ENCODE data around the gene D2HGDH.
"Not testable (repeated sequence)": the region's sequence is repeated elsewhere in the genome, so short reads cannot be mapped to it uniquely, and the experiment has no call there.

Gene D2HGDH

DNA sequence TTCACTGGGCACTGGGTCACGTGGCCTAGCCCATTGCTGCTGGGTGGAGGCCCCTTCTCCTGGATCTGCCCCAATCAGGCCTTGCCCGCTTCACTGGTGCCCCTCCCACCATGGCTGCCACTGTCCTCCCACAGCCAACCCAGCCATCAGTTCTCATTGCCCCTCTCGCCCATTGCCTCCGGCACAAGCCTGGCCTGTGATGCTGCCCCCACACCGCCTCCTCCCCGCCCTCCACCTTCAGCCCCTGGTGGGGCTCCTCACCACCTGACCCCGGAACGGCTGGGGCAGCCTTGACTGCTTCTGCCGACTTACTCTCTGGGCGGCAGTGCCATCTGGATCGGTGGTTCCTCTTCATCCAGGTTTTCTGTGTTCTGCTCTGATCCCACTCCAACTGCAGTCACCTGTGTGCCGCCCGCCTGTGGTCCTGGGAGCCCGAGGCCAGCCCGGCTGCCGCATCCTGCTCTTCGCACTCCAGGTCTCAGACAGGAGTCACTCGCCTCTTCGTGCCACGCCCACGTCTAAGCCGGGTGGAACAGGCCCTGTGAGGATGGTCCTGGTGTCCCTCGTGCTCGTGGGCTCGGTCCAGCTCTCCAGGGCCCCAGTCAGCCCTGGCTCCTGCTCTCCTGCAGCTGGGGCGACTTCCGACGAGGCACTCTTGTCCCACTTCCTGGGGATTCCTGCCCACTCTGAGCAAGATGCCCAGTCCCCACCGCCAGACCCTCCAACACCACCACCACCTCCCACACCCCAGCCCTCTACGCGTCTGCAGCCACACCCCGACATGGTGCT, 14.2 kb downstream of the D2HGDH start:
- no peak for DNase-seq (ENCODE audit: low spot score)

DNA sequence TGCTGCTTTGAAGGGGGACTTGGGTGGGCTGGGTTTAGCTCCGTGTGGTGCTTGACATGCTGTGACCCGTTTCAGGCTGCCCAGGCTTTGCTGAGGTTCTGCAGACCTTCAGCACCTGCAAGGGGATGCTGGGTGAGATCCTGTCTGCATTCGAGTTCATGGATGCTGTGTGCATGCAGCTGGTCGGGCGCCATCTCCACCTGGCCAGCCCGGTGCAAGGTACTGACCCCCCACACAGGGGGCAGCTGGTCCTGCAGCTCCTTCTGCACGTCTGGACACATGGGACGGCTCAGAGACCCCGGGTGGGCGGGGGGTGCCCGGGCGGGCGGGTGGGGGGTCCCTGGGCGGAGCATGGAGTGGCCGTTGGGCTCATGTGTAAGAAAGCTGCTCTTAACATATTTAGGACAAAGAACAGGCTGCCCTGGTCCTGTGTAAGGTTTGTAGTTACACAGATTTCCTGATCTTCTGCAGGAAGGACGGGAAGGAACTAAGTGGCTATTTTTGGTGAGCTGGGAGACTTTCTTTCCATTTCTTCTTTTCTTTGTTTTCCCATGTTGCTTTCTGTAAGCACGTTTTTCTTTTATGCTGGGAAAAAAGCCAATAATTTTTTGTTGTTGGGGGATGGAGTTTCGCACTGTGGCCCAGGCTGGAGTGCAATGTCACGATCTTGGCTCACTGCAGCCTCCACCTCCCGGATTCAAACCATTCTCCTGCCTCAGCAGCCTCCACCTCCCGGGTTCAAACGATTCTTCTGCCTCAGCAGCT, 15.8 kb downstream of the D2HGDH start:
- DNase-seq (ENCODE audit: low spot score): no peak

DNA sequence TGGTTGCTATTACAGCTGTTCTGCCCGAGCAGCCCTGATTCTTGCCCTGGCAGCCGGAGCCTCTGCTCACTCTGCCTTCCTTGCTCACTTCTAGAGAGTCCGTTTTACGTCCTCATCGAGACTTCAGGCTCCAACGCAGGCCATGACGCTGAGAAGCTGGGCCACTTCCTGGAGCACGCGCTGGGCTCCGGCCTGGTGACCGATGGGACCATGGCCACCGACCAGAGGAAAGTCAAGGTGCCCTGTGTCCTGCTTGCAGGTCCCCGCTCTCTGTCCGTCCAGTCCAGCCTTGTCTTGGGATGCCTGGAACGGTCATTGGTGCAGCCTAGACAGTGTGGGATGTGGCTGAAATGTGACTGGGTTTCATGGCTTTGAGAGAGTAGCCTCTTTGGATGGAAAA, 16.7 kb downstream of the D2HGDH start:
- no peak for DNase-seq (ENCODE audit: low spot score)

DNA sequence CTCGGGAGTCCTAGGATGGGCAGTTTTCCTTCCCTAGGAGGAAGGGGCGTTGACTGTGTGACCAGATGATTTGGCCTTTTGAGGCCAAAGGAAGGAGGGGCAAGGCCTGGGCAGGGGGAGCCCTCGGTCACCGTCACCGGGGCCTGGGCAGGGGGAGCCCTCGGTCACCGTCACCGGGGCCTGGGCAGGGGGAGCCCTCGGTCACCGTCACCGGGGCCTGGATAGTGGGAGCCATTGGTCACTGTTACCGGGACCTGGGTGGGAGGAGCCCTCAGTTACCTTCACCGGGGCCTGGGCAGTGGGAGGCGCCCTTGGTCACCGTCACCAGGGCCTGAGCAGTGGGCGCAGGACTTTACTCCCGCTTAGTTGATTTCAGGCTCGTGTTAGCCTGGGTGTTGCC, 17.3 kb downstream of the D2HGDH start:
- peak; percentile 16 for DNase-seq (ENCODE audit: low spot score)

DNA sequence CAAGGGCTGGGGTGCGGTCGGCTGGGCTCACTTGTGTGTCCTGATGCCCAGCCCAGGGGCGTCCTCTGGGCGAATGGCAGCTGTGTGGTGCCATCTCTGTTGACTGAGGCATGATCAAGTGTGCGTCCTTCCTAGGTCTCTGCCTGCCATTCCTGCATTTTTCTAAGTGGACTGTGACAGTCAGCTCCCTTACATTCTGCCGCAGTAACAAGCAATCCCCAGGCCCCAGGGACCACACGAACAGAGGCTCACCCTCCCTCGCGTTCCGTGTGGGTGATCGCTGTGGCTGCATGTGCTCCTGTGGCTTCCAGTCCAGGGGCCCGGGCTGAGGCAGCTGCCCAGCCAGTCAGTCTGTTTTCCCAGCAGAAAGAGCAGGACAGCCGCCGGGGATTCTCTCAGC, 17.8 kb downstream of the D2HGDH start:
- DNase-seq (ENCODE audit: low spot score): no peak

DNA sequence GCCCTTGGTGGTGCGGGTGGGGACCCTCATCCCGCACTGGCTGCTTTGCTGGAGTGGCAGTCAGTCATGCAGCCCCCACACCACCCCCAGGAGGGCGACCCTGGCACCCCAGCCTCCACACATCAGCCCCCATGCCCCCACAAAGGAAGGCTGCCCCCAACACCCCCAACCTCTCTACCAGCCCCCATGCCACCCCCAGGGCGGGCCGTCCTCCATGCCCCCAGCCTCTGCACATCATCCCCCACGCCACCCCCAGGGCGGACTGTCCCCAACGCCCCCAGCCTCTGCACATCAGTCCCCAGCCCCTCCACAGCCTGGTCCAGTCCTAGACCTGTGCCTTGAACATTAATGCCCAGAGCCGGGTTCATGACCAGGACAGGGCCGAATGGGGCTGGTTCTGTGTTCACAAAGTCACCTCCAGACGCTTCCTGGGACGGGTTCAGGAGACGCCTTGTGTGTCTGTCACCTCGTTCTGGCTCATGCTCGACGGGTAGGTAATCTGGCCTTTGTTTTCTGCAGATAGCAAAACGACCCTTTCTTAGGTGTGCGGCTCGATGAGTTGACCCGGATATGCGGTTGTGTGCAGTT, 18.4 kb downstream of the D2HGDH start:
- peak; percentile 7 for DNase-seq (ENCODE audit: low spot score)

DNA sequence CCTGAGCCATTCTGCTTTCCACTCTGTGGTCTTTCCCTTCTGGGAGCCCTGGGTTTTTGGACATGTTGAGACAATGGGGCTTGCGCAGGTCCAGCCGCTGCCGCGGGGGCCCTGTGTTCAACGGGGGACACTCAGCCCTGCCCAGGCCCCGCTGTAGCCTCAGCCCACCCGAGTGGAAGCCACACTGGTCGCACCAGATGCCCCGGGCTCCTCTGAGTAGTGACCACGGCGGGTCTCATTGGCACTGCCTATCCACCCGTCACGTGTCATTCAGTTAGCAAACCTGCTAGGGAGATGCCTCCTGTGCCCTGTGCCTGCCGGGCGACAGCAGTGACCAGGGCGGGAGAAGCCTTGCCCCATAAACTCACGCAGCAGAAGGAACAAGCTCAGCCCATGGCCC, 19.1 kb downstream of the D2HGDH start:
- no peak for DNase-seq (ENCODE audit: low spot score)

DNA sequence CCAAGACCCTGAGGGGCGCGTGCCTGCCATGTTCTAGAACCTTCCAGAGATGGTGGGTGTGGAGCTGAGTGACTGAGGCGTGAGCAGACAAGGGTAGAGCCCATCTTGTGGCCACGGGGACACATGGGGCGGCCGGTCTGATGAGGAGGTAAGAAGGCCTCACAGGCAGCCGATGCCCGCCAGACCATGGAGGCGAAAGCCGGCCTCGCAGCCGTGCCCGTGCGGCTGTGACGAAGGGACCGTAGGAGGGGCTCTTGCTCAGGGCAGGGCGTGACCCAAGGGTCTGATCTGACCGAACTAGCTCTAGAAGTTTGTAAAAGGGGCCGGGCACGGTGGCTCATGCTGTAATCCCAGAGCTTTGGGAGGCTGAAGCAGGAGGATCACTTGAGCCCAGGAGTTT, 19.6 kb downstream of the D2HGDH start:
- no peak for DNase-seq (ENCODE audit: low spot score)

DNA sequence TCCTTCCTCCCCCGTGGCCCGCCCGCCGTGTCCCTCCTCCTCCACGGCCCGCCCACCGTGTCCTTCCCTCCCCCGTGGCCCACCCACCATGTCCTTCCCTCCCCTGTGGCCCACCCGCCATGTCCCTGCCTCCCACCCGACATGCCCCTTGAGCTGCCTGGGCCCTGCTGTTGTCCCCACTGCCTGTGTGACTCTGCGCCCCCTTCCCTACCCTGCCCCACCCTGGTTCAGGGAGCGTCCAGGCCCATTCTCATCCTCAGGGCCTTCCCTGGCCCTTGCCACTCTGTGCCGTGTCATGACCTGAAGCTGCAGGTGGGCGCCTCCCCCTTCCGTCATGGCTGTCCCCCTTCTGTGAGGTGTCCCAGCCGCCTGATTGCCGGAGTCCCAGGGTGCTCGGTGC, 20.7 kb downstream of the D2HGDH start:
- DNase-seq (ENCODE audit: low spot score): peak; percentile 14

DNA sequence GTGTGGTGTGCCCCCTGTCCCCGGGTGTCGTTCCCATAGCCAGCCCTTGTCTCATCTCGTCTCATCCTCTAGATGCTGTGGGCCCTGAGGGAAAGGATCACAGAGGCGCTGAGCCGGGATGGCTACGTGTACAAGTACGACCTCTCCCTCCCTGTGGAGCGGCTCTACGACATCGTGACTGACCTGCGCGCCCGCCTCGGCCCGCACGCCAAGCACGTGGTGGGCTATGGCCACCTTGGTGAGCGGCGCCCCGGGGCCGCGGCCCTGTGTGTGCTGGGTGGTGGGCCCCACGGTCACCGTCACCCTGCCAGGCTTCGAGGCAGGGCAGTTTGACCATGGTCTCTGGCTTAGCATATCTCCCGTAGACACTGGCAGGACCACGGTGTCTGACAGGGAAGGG, 21.3 kb downstream of the D2HGDH start:
- no peak for DNase-seq (ENCODE audit: low spot score)

DNA sequence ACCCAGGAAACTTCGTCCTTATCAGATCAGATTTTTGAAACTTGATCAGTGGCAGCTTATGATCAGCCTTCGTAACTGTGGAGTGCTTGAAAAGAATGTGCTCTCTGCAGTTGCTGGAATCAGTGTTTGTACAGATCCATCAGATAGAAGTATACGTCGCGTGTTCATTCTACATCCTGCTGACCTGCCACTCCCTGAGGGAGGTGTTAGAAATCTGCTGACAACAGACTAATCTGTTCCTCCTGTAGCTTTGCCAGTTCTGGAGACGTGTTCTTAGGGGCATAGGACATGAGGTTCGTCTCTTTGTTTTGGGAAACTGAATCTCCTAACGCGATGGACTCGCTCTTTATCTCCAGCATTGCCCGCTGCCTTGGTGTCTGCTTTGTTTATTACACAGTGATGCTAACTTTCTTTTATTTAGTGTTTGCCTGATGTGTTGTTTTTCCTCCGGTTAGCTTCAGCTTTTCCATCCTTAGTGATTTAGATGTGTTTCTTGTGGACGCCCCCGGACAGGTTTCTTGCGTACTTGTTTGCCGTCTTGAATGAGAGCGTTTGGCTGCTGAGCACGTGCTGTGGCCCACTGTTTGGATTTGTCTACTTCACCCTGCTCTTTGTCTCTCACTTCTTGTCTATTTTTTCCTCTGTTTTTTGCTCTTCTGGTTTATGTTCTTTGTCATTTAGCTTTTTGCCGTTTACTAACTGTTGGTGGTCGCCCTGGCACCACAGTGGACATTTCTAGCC, 24.8 kb downstream of the D2HGDH start:
- DNase-seq (ENCODE audit: low spot score): no peak

DNA sequence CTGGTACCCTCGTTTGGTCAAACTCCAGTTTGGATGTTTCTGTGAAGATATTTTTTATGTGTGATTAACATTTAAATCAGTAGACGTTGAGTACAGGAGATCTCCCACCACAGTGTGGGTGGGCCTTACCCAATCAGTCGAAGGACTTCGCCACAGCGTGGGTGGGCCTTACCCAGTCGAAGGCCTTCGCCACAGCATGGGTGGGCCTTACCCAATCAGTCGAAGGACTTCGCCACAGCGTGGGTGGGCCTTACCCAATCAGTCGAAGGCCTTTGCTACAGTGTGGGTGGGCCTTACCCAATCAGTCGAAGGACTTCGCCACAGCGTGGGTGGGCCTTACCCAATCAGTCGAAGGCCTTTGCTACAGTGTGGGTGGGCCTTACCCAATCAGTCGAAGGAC, 25.5 kb downstream of the D2HGDH start:
- DNase-seq (ENCODE audit: low spot score): not testable (repeated sequence)

DNA sequence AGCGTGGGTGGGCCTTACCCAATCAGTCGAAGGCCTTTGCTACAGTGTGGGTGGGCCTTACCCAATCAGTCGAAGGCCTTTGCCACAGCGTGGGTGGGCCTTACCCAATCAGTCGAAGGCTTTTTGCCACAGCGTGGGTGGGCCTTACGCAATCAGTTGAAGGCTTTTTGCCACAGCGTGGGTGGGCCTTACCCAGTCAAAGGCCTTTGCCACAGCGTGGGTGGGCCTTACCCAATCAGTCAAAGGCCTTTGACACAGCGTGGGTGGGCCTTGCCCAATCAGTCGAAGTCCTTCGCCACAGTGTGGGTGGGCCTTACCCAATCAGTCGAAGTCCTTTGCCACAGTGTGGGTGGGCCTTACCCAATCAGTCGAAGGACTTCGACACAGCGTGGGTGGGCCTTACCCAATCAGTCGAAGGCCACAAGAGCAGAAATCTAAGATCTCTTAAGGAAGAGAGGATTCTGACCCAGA, 25.9 kb downstream of the D2HGDH start:
- DNase-seq (ENCODE audit: low spot score): no peak

DNA sequence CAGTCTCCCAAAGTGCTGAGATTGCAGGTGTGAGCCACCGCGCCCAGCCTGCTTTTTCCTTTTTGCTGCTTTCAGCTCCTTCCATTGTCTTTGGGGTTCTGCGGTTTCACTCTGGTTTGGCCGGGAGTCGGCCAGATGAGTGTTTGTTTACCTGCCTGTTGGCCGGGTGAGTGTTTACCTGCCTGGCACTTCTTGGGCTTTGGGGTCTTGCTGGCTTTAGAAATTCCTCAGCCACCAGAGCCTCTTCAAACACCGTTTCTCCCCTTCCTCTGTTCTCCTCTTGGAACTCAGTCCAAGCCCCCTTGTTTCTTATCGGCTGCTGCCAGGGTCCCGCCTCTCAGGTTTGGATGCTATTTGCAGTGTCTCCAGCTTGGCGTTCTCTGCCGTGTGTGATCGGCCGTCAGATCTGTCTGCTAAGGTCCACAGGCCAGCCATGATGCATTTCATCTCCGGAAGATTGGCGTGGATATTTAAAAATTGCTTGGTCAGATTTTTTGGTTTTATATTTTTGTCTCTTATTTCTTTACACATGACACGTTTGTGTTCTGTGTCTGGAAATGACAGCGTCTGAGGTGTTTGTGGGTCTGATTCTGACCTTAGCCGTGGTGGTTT, 28.0 kb downstream of the D2HGDH start:
- DNase-seq (ENCODE audit: low spot score): peak; percentile 4

DNA sequence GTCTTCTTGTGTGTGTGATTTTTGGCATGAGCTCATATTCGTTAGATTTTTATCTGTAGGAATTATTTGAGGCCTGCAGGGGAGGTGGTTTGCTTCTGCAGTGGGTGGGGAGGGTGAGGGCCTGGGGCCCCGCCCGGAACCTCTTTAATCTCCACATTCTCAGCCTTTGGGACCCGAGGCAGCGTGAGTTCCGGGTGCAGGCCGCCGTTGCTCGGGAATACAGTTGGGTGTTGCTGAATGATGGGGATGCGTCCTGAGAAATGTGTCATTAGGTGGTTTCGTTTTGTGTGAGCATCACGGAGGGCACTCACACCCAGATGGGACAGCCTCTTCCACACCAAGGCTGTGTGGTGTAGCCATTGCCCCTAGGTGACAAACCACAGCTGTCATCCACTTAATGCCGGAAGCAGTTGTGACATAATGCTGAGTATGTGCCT, 28.5 kb downstream of the D2HGDH start:
- DNase-seq (ENCODE audit: low spot score): peak; percentile 3

DNA sequence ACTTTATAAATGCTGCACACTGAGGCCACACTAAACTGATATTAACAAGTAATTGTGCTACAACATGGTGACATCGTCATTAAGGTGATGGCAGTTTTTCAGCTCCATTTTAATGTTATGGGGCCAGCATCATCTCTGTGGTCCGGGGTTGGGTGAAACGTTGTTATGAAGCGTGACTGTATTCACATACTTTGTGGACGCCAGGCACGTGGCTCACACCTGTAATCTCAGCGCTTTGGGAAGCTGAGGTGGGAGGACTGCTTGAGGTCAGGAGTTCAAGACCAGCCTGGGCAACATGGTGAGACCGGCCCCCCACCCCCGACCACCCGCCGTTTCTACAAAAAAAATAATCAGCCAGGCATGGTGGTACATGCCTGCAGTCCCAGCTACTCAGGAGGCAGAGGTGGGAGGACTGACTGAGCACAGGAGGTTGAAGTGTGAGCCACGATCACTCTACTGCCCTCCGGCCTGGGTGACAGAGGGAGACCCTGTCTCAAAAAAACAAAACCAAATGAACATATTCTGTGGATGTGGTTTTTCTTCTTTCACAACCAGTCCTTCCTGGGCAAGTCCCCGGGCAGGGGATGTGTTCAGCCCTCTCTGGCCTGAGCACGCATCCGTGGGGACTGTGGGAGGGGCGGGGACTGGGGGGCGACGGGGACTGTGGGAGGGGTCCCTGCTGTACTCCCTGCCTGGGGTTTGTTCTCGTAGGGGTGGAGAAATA, 29.3 kb downstream of the D2HGDH start:
- peak; percentile 2 for DNase-seq (ENCODE audit: low spot score)

DNA sequence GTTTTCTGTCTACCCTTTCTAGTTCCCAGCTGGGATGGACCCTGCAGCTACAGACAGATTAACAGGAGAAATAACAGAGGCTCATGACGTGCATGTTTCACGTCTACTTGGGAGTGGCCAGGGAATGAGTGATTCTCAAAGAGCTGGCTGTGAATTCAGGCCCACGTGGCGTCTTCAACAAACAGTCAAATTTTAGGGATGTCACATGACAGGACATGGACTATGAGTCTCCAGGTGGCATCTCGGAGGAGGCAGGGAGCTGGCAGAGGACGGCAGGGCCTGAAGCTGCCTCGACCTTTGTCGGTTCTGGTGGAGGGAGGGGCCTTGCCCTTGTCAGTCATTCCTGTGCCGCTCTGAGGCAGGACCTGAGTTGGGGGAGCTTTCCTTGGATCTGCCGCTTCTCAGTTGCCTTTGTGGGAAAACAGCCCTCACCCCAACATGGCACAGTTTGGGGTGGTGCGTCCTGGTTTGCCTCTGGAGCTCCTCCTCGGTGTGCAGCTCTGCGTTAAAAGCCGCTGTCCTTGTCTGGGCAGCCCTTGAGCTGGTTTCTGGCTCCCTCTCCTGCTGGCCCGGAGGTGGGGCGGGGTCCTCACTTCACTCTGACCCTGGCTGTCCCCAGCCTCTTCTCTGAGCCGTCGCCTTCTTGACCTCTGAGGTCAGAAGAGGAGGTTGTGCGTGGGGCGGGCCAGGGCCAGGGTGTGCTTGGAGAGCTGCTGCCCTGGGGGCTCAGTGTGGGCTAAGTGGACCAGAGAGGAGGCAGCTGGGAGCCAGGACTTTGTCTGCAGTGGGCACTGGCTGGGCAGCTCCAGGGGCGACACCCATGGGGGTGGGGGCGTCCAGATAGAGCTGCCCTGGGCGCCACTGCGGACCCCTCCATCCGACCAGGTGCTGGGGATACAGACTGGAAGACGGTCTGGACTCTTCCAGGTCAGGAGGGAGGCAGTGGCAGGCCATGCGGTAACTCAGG, 30.1 kb downstream of the D2HGDH start:
- DNase-seq (ENCODE audit: low spot score): no peak

DNA sequence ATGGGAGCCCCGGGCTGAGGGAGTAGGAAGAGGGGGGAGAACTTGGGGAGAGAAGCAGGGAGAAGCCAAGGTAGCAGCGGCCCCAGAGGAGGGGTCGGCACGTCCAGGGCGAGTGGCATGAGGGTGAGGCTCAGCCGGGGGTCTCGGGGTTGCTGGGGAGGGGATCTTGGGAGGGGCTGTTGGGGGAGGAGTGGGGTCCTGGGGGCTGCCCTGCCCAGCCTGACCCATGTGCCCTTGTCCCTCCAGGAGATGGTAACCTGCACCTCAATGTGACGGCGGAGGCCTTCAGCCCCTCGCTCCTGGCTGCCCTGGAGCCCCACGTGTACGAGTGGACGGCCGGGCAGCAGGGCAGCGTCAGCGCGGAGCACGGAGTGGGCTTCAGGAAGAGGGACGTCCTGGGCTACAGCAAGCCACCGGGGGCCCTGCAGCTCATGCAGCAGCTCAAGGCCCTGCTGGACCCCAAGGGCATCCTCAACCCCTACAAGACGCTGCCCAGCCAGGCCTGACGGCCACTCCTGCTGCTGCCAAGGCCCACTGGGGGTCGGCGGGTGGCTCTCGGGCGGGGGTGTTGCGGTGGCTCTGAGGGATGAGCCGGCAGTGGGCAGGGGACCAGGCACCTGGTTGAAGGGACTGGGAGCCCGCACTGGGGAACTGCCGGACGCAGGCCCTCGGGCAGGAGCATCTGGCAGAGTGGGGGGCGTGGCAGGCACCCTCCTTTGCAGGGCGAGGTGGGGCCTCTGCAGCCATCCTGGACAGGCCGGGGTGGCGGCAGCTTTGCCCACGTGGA, 33.2 kb downstream of the D2HGDH start:
- no peak for DNase-seq (ENCODE audit: low spot score)

DNA sequence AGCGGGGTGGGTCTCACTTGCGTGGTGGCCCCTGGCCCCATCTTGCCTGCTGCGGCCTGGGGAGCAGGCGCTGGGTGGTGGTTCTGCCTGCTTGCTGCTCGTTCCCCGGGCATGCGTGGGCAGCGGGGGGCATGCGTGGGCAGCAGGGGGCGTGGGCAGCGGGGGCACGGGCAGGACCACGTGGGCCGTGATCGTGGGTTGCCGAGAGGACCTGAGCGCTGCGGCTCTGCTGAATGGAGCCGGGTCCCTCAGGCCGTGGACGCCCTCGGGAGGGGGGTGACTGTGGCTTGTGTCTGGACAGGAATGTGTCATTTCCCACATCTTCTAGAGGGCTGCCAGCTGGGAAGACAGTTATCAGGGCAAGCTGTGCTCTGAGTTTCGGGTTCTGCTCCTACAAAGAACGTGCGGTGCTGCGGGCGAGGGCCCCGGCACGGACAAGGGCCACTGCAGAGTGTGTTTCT, 33.9 kb downstream of the D2HGDH start:
- DNase-seq (ENCODE audit: low spot score): no peak
